Measurements from ENCODE around the gene KNDC1.

- TF ChIP-seq, protein P1, sequence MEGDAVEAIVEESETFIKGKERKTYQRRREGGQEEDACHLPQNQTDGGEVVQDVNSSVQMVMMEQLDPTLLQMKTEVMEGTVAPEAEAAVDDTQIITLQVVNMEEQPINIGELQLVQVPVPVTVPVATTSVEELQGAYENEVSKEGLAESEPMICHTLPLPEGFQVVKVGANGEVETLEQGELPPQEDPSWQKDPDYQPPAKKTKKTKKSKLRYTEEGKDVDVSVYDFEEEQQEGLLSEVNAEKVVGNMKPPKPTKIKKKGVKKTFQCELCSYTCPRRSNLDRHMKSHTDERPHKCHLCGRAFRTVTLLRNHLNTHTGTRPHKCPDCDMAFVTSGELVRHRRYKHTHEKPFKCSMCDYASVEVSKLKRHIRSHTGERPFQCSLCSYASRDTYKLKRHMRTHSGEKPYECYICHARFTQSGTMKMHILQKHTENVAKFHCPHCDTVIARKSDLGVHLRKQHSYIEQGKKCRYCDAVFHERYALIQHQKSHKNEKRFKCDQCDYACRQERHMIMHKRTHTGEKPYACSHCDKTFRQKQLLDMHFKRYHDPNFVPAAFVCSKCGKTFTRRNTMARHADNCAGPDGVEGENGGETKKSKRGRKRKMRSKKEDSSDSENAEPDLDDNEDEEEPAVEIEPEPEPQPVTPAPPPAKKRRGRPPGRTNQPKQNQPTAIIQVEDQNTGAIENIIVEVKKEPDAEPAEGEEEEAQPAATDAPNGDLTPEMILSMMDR (IDR thresholded peaks at IDR 0.05; ENCODE audit: low read length) = no peak
- no peak for TF ChIP-seq EZH2 (IDR thresholded peaks at IDR 0.05; ENCODE audit: borderline replicate concordance, low read length)
Observed at GRCh38 chr10:133194151-133194550, 34.1 kb downstream of the KNDC1 start.
